HepG2 (cell line): ENCODE results near the gene NOXO1. TPM values are rescaled to one million over a fixed set of nuclear protein-coding genes. Genes with fewer than 3 reads are reported as not detected.
A peak's percentile ranks its signal among the peaks of the same experiment; 100 is the strongest.

Source experiments
- BRD4 ChIP-seq: sonication (generic); formaldehyde crosslinking; IDR thresholded peaks from 2 replicates; pipeline ENCODE4 v1.4.0; 2020; ENCODE audit warnings: missing genetic modification reagents
- EED ChIP-seq: sonication (generic); formaldehyde crosslinking; IDR thresholded peaks from 2 replicates; pipeline ENCODE4 v1.5.0; 2020; ENCODE audit warnings: mild to moderate bottlenecking, missing genetic modification reagents
- ELF3 ChIP-seq: IDR thresholded peaks from 2 replicates; pipeline ENCODE4 v1.6.1; 2016; ENCODE audit warnings: missing genetic modification reagents, missing compliant biosample characterization
- ELF4 ChIP-seq: sonication (generic); formaldehyde crosslinking; IDR thresholded peaks from 2 replicates; pipeline ENCODE4 v1.5.0; 2020; ENCODE audit warnings: missing genetic modification reagents, mild to moderate bottlenecking, moderate library complexity, borderline replicate concordance
- JARID2 ChIP-seq: sonication (generic); formaldehyde crosslinking; IDR thresholded peaks from 2 replicates; pipeline ENCODE4 v1.8.1; 2023; ENCODE audit warnings: missing genetic modification reagents, inconsistent platforms; ENCODE audit not compliant: insufficient replicate concordance
- JUNB ChIP-seq: sonication (generic); formaldehyde crosslinking; IDR thresholded peaks from 2 replicates; pipeline ENCODE4 v1.8.0; 2022; ENCODE audit warnings: missing genetic modification reagents, mild to moderate bottlenecking, borderline replicate concordance
- KLF6 ChIP-seq: IDR thresholded peaks from 2 replicates; pipeline ENCODE4 v1.8.0; 2016; ENCODE audit warnings: missing biosample characterization, missing genetic modification reagents
- MXI1 ChIP-seq: IDR thresholded peaks from 3 replicates; pipeline ENCODE4 v1.6.1; 2012; ENCODE audit warnings: low read depth, low read length, inconsistent platforms, borderline replicate concordance
- SIN3A ChIP-seq: IDR thresholded peaks from 2 replicates; pipeline ENCODE4 v1.6.1; 2011; ENCODE audit warnings: low read depth, mild to moderate bottlenecking, control low read depth, low read length, borderline replicate concordance
- ZFP37 ChIP-seq: sonication (generic); formaldehyde crosslinking; IDR thresholded peaks from 2 replicates; pipeline ENCODE4 v1.4.0; 2020; ENCODE audit warnings: missing genetic modification reagents, borderline replicate concordance
- ZNF234 ChIP-seq: sonication (generic); formaldehyde crosslinking; conservative IDR thresholded peaks from 2 replicates; pipeline ENCODE4 v1.5.1; 2020; ENCODE audit warnings: mild to moderate bottlenecking, missing genetic modification reagents
- ZNF333 ChIP-seq: sonication (generic); formaldehyde crosslinking; IDR thresholded peaks from 2 replicates; pipeline ENCODE4 v1.4.0; 2020; ENCODE audit warnings: mild to moderate bottlenecking, missing genetic modification reagents, borderline replicate concordance
- ZNF33B ChIP-seq: sonication (generic); formaldehyde crosslinking; IDR thresholded peaks from 2 replicates; pipeline ENCODE4 v1.5.1; 2020; ENCODE audit warnings: mild to moderate bottlenecking, missing genetic modification reagents
- ZNF431 ChIP-seq: sonication (generic); formaldehyde crosslinking; IDR thresholded peaks from 2 replicates; pipeline ENCODE4 v1.9.0; 2022; ENCODE audit warnings: missing genetic modification reagents, low read depth, mild to moderate bottlenecking, borderline replicate concordance
- ZNF619 ChIP-seq: sonication (generic); formaldehyde crosslinking; IDR thresholded peaks from 2 replicates; pipeline ENCODE4 v1.4.0; 2020; ENCODE audit warnings: mild to moderate bottlenecking, missing genetic modification reagents
- ZNF782 ChIP-seq: sonication (generic); formaldehyde crosslinking; IDR thresholded peaks from 2 replicates; pipeline ENCODE4 v1.4.0; 2020; ENCODE audit warnings: missing genetic modification reagents, mild to moderate bottlenecking, borderline replicate concordance
- polyA plus RNA-seq, 8 experiments: library from polyadenylated mRNA; depleted of rRNA in 3 of 8; stranded (reverse) in 7 of 8; unstranded in 1 of 8; fragments of >200 nt; fragmentation: Illumina TruSeq in 4 of 8; extraction: Trizol in 4 of 8; gene quantifications; 2 replicates each; pipeline versions ENCODE4 v1.2.1 to v1.2.3, GENCODE V29; 2011 to 2016; ENCODE audit warnings: low read depth in 4 of 8, missing spikeins in 1 of 8, mixed read lengths in 1 of 8; ENCODE audit not compliant: insufficient read depth in 1 of 8
- total RNA-seq, 5 experiments: library from RNA; depleted of rRNA; stranded (reverse); fragments of >200 nt; fragmentation: Illumina TruSeq; extraction: Trizol; gene quantifications; 2 replicates each; pipeline ENCODE4 v1.2.3, GENCODE V29; 2016; ENCODE audit warnings: low read depth in 1 of 5
- TF ChIP-seq, protein P1 (sequence below): sonication (generic); formaldehyde crosslinking; IDR thresholded peaks from 2 replicates; pipeline ENCODE4 v1.4.0; 2020; ENCODE audit warnings: missing genetic modification reagents
- TF ChIP-seq, protein P2 (sequence below), 2 experiments: sonication (generic) in 1 of 2; formaldehyde crosslinking in 1 of 2; IDR thresholded peaks; 2 replicates each; pipeline versions ENCODE4 v1.4.0 to v1.6.1; 2016 to 2020; ENCODE audit warnings: borderline replicate concordance in 1 of 2, low read depth in 1 of 2, mild to moderate bottlenecking in 1 of 2, missing genetic modification reagents in 1 of 2
- TF ChIP-seq, protein P3 (sequence below): sonication (generic); formaldehyde crosslinking; IDR thresholded peaks from 2 replicates; pipeline ENCODE4 v1.8.0; 2022; ENCODE audit warnings: mild to moderate bottlenecking, missing genetic modification reagents
- TF ChIP-seq, protein P4 (sequence below): IDR thresholded peaks from 2 replicates; pipeline ENCODE4 v1.6.1; 2018; ENCODE audit warnings: missing genetic modification reagents

NOXO1 gene
- total and polyA plus RNA-seq, 2 of the 13 experiments (the other 11 are each of a cell fraction or from before 2014, with no cell fraction given) = 0.69 to 1.4 TPM

DNA sequence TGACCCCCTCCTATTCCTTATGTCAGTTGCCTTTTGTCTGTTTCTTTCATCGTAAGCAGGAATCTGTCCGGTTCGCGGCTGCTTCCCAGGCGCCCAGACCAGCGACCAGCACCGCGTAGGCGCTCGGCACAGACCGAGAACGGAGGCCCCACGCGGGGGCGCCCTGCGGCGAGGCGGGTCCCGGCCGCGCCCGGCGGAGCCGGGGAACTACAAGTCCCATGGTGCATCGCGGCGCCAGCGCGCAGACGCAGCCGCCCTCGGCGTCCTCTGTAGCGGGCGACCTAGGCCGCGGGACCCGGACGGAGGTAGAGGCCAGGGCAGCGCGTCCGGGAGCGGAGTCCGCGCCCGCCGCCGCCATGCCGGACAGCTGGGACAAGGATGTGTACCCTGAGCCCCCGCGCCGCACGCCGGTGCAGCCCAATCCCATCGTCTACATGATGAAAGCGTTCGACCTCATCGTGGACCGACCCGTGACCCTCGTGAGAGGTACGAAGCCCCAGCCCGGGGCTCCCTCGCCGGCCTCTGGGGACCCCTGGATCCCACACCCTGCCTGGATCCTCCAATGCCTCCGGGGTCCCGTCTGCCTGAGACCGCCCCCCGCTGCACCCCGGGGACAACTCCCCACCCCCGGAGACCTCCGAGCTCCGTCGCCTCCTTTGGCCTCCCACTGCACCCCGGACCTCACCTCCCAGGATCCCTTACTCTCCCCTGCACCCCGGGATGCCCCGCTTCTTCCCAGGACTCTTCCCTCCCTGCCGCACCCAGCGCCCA is 21.8 kb downstream of the NOXO1 start, which contains the start of gene NDUFB10 (continued):
- no peak for TF ChIP-seq SIN3A
- TF ChIP-seq ELF3 (CRISPR knock-in tag) = peak; percentile 44
- peak; percentile 69 for TF ChIP-seq JARID2 (CRISPR knock-in tag)
- TF ChIP-seq ZFP37 (CRISPR knock-in tag) = 0 out of 2 replicates have a peak, but pooled peaks have one; percentile 43
- peak; percentile 76; the same call in 1 of the 2 replicates for TF ChIP-seq BRD4
- peak; percentile 72 for TF ChIP-seq ZNF619 (CRISPR knock-in tag)
- no peak; the same call in 1 of the 2 replicates for TF ChIP-seq ZNF333 (CRISPR knock-in tag)
- TF ChIP-seq ZNF782 = no peak
- 0 out of 2 replicates have a peak, but pooled peaks have one; percentile 54 for TF ChIP-seq ZNF234 (CRISPR knock-in tag)
- TF ChIP-seq, protein P1, sequence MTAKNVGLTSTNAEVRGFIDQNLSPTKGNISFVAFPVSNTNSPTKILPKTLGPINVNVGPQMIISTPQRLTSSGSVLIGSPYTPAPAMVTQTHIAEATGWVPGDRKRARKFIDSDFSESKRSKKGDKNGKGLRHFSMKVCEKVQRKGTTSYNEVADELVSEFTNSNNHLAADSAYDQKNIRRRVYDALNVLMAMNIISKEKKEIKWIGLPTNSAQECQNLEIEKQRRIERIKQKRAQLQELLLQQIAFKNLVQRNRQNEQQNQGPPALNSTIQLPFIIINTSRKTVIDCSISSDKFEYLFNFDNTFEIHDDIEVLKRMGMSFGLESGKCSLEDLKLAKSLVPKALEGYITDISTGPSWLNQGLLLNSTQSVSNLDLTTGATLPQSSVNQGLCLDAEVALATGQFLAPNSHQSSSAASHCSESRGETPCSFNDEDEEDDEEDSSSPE (CRISPR knock-in tag) = peak; percentile 76
- TF ChIP-seq MXI1 = peak; percentile 87; the same call in 1 of the 3 replicates
- TF ChIP-seq JUNB (CRISPR knock-in tag) = no peak
- TF ChIP-seq EED (CRISPR knock-in tag) = peak; percentile 15; the same call in 1 of the 2 replicates
- peak; percentile 84 for TF ChIP-seq KLF6
- TF ChIP-seq ZNF33B = 0 out of 2 replicates have a peak, but pooled peaks have one; percentile 76
- TF ChIP-seq ELF4 (CRISPR knock-in tag) = peak; percentile 72; the same call in 1 of the 2 replicates
- TF ChIP-seq, protein P2, sequence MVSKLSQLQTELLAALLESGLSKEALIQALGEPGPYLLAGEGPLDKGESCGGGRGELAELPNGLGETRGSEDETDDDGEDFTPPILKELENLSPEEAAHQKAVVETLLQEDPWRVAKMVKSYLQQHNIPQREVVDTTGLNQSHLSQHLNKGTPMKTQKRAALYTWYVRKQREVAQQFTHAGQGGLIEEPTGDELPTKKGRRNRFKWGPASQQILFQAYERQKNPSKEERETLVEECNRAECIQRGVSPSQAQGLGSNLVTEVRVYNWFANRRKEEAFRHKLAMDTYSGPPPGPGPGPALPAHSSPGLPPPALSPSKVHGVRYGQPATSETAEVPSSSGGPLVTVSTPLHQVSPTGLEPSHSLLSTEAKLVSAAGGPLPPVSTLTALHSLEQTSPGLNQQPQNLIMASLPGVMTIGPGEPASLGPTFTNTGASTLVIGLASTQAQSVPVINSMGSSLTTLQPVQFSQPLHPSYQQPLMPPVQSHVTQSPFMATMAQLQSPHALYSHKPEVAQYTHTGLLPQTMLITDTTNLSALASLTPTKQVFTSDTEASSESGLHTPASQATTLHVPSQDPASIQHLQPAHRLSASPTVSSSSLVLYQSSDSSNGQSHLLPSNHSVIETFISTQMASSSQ (IDR thresholded peaks at IDR 0.05; ENCODE audit: low read depth) = no peak
- TF ChIP-seq, protein P2 (CRISPR knock-in tag; IDR thresholded peaks at IDR 0.05; ENCODE audit: borderline replicate concordance) = peak; percentile 41; the same call in 1 of the 2 replicates
- TF ChIP-seq, protein P3, sequence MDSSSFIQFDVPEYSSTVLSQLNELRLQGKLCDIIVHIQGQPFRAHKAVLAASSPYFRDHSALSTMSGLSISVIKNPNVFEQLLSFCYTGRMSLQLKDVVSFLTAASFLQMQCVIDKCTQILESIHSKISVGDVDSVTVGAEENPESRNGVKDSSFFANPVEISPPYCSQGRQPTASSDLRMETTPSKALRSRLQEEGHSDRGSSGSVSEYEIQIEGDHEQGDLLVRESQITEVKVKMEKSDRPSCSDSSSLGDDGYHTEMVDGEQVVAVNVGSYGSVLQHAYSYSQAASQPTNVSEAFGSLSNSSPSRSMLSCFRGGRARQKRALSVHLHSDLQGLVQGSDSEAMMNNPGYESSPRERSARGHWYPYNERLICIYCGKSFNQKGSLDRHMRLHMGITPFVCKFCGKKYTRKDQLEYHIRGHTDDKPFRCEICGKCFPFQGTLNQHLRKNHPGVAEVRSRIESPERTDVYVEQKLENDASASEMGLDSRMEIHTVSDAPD (CRISPR knock-in tag) = 0 out of 2 replicates have a peak, but pooled peaks have one; percentile 51
- TF ChIP-seq, protein P4, sequence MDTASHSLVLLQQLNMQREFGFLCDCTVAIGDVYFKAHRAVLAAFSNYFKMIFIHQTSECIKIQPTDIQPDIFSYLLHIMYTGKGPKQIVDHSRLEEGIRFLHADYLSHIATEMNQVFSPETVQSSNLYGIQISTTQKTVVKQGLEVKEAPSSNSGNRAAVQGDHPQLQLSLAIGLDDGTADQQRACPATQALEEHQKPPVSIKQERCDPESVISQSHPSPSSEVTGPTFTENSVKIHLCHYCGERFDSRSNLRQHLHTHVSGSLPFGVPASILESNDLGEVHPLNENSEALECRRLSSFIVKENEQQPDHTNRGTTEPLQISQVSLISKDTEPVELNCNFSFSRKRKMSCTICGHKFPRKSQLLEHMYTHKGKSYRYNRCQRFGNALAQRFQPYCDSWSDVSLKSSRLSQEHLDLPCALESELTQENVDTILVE (CRISPR knock-in tag) = peak; percentile 56; the same call in 1 of the 2 replicates
- TF ChIP-seq ZNF431 (CRISPR knock-in tag) = no peak
